Posterior vena cava (tissue), 2 donors: Measurements from ENCODE around the gene SLC25A40. TPM values are rescaled to one million over a fixed set of nuclear protein-coding genes. Genes with fewer than 3 reads are reported as not detected.

Experiments
- DNase-seq: peaks from one replicate; pipeline ENCODE4 v3.0.0-alpha.2; 2020; ENCODE audit warnings: low spot score
- intact Hi-C, 2 donors: fragments of 100-400 bp; cut with DNase I; formaldehyde crosslinking; loops; one replicate each; pipeline versions ENCODE4 v1.14.1 to v1.14.2; 2022 to 2023
- total RNA-seq, 2 donors: library from RNA; stranded (reverse); fragmentation: NEBNext Ultra II Directional; extraction: Animal tissue kit (Norgen Biotek cat#: 25700); gene quantifications; one replicate each; pipeline ENCODE4 v1.2.1, GENCODE V29; 2021
- donor health status: DM: yes; HTN: yes; CAD: no.
- donor health status: DM: yes; HTN: yes; CAD: no.

Gene SLC25A40
- total RNA-seq, 2 donors from 2014 or later: 18.3 to 21.5 TPM

GRCh38 chr7:87806150-87806549, 70.0 kb downstream of the SLC25A40 start:
- DNase-seq: no peak
- intact Hi-C loops: no loop called here

GRCh38 chr7:87797798-87798403, 78.3 kb downstream of the SLC25A40 start:
- no peak for DNase-seq
- intact Hi-C loops: no loop called here

- intact Hi-C loops: no loop called here
- DNase-seq: no peak
These were observed 78.8 kb downstream of the SLC25A40 start for GRCh38 chr7:87797395-87797794.

GRCh38 chr7:87785368-87785995, 90.7 kb downstream of the SLC25A40 start:
- DNase-seq: no peak
- intact Hi-C loops: no loop called here

- DNase-seq: no peak
- intact Hi-C loops: no loop called here
These were observed 91.7 kb downstream of the SLC25A40 start for GRCh38 chr7:87784424-87784823.

Other genes starting within 250 kb of the SLC25A40 start
- 1 to 10 TPM in 1 of 2 donors, under 1 TPM in 1; 1.00 to 2.5 TPM for gene RUNDC3B, start 248.0 kb downstream of the SLC25A40 start, total RNA-seq
- 1 to 10 TPM; 4.9 to 6.1 TPM for gene DBF4, start 133 bp upstream of the SLC25A40 start, total RNA-seq
- 10 to 100 TPM; 11.5 to 18.4 TPM for gene ADAM22, start 57.9 kb upstream of the SLC25A40 start, total RNA-seq